ENCODE measurements around the gene BNC1.

- TF ChIP-seq GATA2 (IDR thresholded peaks at IDR 0.05; ENCODE audit: low read depth, low read length), result no peak
- no peak for TF ChIP-seq GATA3 (IDR thresholded peaks at IDR 0.05; ENCODE audit: low read depth, low read length)
Observed at GRCh38 chr15:83287541-83288027, 3.1 kb upstream of the BNC1 start.
